ENCODE data around the gene KRT80.

KRT80 gene

DNA sequence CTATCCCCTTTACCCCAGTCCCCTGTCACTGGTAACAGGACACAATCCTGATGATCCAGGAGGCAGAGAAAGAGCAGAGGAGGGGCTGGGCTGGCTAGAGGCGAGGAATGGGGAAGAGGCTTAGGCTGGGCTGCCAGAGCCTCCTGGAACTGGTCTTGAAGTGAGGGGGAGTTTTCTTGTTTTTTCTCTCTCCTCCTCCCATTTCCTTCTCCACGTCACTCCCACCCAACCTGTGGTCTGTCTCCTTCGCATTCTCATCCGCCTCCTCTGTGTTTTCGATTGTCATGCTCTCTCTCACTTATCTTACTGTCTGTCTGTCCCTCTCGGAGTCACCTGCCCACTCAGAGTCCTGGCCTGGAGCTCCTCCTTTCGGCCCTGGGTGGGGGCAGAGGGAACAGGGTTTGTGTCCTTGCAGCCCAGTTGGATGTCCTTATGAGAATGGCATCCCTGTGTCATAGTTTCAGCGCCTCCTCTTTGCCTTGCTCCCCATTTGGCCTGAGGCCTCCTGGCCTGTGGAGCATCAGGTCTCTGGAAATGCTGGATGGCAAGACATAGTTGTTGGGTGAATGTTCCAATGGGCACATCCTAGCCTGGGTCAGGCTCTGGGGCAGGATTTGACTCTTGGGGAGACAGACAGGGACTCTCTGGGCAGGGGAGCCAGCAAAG is 3.4 kb upstream of the KRT80 start:
- DNase-seq, result no peak

DNA sequence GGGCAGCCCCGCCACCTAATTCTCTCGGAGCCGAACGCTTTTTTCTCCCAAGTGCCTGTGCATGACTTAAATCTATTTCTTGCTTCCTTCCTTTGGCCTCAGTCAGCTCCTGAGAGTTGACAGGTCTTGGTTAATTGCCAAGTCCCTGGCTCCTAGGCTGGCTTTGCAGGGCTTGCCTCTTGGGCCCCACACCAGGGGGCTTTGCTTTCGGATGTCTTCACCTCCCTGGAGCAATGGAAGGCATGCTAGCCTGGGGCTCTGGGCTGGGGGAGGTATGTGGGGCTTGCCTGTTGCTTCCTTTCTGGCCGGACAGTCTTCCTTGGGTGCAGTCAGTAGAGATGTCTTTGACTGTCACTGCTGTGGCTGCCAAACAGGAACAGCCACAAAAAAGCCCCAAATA is 2.2 kb upstream of the KRT80 start:
- no peak for DNase-seq

DNA sequence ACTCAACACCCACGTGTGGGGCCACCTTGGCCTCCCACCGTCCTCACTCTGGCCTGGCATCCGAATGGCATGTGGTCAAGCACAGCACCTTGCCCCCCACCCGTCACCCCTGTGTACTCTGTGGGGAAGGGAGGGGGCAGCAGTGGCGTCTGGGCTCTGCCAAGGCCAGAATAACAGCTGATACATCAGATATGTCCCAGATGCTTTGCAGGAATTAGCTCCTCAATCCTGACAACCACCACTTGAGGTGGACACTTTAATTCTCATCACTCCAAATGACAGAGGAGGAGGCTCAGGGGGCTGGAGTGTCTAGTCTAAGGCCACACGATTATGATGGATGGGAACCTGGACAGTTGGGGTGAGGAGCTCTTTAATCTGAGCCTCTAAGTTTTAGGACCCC is 1.7 kb upstream of the KRT80 start:
- DNase-seq, result no peak

DNA sequence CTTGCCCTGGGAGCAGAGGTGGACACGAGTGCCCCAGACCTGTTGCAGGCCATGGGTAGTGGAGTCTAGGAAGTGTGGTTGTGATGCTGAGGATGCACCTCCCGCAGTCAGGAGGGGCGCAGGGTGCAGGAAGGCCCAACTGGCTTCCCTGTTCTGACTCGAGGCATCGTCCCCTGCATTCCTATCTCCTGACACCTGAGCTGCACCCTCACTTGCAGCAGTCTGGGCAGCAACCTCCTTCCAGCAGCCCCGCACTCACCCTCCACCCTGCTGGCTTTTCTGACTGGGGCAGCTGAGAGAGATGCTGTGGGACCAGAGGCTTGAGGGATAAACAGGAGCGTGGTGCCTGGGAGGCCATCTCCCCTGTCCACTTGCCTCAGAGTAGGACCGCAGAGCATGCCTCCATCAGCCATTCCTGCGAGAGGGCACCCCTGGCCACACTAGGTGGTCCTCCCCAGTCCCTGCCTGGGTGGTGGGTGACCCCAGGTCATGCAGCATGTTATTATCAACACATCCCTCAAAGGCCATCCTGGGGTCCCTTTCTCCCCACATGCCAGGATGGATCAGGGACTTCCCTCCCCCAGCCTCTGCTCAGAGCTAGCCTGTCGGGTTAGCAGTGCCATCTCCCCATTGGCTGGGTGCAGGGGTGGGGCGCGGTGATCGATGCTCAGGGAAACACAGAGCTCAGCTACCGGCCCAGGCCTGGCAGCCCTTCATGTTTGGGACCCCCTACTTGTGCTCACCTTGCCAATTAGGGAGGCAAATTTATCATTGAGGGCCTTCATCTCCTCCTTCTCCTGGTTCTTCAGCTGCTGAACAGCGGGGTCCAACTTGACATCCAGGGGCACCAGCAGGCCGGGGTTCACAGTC is 719 bp downstream of the KRT80 start:
- no peak for DNase-seq

DNA sequence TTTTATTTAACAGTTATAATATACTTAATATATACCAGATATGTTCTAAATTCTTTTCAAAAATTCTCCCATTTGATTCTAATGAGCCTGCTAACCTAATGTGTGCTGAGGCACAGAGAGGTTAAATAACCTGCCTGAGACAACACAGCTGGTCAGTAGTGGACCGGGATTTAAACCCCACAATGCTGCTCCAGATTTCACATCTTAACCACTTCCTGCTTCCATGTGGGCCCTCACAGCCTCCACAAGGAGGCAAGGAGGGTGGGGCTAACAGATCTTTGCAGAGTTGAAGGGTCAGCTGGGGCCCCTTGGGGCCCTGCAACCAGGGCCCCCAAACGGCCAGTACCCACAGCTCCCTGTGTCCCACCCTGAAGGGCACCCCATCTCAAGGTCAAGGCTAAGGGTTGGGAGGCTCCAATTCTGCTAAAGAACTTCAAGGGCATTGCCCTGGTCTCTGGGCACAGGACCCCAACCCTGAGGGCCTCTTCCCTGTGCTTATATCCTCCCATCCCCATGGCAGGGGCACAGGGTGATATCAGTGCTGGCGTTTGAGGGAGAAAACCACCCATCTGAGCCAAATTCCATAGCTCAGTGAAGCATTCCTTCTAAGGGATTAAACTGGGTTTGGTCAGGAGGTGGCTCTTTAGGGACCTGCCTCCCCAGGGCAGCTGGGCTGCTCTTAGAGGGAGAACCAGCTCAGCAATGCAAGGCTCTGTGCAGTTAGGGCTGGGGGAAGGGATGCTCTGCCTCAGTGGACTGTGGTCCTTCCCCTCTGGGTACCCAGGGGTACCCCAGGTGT is 2.2 kb downstream of the KRT80 start:
- no peak for DNase-seq

DNA sequence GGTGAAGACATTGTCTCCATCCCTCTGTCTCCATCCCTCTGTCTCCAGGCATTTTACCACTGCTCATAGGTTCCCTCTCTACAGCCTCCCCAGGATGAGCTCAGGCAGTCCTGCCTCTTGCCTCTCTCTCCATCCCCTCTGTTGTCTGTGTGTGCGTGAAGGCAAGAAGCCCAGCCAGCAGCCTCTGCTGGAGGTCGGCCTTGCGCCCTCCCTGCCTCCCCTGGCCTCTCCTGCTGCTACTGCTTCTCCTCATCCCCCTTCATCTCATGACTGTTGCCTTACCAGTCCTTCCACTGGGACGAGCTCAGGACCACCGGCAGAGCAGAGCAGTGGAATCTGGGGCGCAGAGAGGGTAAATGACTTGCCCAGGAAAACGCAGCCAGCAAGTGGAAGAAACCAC is 3.2 kb downstream of the KRT80 start:
- no peak for DNase-seq

GRCh38 chr12:52187640-52188039 is 4.2 kb downstream of the KRT80 start:
- no peak for DNase-seq

- DNase-seq, result no peak
These were observed 4.6 kb downstream of the KRT80 start for GRCh38 chr12:52187206-52187605.

DNA sequence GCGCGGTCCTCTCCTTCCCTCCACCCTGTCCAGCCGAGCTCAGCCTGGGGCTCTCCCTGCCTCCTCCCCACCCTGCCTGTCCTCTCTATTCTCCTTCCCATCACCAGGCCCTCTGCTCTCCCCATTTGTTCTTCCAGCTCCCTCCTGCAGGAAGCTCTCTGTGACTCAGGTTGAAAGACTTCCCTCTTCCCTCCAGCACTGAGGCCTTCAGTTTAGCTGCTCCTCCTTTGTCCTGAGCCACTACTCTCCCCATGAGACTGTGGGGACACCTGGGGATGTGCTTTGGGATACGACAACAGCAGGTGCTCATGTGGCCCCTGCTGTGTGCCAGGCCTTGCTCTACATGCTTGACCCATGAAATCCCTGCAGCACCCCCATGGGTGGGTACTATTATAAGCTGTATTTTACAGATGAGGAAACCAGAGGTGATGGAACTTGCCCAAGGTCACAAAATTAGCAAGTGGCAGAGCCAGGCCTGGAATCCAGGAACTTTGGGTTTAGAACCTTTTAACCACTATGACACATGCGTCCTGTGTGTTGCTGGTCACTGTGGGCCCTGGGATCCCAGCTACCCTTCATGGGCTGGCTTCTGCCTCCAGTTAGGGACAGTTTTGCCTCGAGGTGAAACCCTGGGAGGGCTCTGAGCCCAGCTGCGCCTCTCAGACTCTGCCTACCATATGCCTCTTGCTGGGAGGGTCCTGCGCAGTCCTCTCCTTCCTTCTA is 5.5 kb downstream of the KRT80 start:
- DNase-seq, result no peak

DNA sequence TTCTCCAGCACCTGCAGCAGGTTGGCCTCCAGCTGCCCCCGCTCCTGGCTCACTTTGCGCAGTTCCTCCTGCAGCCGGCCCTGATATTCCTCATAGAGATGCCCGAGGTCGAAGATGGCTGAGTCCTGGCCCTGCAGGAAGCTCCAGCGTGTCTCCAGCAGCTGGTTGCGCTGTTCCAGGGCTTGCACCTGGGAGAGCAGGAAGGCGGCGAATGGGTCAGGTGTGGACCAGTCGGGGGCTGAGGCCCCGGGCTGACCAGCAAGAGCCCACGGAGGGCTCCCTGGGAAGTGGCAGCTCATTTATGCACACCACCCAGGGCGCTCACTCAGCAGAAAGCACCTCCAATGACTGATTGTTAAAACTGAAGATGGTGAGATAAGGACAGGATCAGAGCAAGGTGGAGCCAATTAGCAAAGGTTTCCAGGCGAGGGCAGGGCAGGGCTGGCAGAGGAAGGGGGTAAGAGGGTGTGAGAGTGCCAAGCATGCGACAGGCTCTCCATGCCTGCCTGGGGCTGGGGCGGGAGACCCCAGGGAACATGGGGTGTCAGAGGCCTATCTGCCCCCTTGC is 6.3 kb downstream of the KRT80 start:
- no peak for DNase-seq

- no peak for DNase-seq
These were observed 7.0 kb downstream of the KRT80 start for GRCh38 chr12:52184813-52185212.

DNA sequence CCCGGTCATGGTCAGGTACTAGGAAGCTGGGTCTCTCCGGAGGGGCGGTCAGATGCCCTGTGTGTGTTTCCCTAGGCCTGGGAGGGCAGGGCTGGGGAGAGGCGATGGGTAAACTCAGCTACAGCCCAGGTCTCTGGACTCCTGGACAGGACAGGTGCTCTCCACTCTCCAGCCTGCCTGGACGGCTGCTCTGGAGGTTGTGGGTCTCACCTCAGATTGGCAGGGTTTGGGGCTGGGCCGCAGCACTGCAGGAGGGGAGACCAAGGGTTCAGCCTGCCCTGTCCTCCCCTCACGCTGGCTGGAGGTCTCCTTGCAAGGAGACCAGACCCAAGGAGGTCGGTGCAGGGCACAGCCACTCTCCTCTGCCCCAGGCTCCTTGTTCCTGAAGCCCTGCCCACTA is 7.8 kb downstream of the KRT80 start:
- DNase-seq, result no peak

DNA sequence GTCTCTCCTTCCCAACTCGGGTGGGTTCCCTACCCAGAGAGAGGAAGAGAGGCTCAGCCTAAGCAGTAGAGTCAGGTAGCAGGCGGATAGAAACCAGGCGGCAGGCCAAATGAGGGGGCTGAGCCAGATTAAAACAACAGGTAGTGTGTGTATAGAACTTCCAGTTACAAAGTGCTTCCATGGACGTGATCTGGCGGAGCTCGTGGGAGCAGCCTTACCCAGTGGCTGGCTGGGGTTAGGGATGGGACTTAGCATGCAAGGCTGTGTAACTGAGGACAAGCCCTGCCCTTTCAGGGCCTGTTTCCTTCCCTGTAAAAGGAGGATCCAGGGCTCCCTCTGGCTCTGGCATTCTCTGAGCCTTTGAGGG is 8.3 kb downstream of the KRT80 start:
- DNase-seq, result no peak

DNA sequence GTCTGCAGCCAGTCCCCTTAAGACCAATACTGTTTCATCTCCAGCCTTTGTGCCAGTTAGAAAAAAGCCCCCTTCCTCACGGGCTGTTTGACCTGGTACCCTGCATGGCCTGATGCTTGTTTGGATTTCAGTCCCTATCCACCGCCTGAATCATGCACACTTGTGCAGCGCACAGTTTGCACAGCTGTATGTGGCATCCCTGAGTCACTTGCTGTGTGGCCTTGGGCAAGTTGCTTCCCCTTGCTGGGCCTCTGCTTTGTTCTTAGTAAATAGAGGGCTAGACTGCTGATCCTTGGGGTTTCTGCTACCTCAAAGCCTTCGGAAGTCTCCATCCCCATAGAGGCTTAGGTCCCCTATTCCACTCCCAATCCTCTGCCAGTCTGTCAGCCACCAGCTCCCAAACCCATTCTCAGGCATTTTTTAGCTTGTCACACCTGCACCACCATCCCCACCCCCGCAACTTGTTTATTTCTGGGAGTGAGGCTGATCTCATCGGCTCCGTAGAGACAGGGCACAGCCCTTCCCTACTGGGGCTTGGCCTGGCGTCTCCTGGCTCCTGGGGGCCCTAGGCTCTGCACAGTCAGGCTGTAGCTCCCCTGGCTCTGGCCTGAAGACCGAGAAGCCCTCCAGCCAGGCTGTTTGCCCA is 8.8 kb downstream of the KRT80 start:
- DNase-seq, result no peak

GRCh38 chr12:52182384-52182783 is 9.4 kb downstream of the KRT80 start:
- no peak for DNase-seq

- no peak for DNase-seq
These were observed 10.1 kb downstream of the KRT80 start for GRCh38 chr12:52181746-52182145.

DNA sequence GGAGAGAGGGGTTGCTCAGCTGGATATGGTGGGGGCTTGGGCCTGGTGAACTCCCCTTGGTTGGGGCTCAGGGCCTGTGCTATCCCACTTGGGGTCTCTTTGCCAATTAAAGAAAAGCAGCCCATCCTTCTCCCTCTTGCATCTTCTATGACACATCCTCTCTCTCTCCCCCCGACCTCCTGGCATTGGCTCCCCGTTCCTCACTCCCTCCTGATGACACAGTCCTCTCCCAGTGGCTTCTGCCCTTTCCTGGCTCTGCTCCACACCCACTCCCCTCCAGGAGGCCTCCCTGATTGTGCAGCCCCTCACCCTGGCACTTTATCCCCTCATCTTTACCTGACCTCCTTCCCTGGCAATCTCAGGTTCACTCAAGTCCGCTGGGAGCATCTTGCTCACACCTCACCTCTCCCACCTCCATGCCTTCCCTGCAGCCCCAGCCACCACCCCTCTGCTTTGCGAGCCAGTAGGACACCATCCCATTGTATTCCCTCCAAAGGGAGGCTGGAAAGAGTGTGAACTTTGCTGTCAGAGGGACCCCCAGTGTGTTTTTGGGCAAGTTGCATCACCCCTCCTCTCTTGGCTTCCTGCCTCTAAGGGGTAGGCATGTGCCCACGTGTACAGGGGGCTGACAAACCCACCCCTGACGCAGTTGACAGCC is 10.7 kb downstream of the KRT80 start:
- DNase-seq, result no peak

GRCh38 chr12:52179396-52179973 is 12.3 kb downstream of the KRT80 start:
- DNase-seq, result no peak

GRCh38 chr12:52178984-52179383 is 12.8 kb downstream of the KRT80 start:
- DNase-seq, result no peak

DNA sequence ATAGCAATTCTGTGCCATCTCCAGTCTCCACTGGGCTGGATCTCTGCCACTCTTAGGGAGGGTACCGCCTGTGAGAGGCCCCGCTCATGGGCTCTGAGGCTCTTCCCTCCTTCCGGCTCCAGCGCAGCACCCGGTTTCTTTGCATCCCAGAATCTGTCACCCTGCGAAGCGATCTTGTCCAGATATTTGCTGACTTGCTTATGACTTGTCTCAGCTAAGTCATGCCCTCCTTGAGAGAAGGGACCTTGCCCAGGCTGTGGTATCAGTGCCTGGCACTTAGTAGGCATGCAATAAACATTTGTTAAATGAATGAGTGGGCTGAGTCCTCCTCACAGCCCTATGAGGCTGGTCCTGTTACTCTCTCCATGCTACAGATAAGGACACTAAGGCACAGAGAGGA is 13.4 kb downstream of the KRT80 start:
- DNase-seq, result no peak

Measured in stimulated activated naive CD4-positive, alpha-beta T cell treated with Interleukin-2 at 50 U/mL for 16 hours (primary cell).